OCI-M1 (cell line): ENCODE measurements around the gene ZNF335.
"Not testable (repeated sequence)": the region's sequence is repeated elsewhere in the genome, so short reads cannot be mapped to it uniquely, and the experiment has no call there.

ENCODE experiments used
- DNase-seq: peaks from one replicate; lab custom pipeline; 2025; lab: John Stamatoyannopoulos, UW

ZNF335 gene

DNA sequence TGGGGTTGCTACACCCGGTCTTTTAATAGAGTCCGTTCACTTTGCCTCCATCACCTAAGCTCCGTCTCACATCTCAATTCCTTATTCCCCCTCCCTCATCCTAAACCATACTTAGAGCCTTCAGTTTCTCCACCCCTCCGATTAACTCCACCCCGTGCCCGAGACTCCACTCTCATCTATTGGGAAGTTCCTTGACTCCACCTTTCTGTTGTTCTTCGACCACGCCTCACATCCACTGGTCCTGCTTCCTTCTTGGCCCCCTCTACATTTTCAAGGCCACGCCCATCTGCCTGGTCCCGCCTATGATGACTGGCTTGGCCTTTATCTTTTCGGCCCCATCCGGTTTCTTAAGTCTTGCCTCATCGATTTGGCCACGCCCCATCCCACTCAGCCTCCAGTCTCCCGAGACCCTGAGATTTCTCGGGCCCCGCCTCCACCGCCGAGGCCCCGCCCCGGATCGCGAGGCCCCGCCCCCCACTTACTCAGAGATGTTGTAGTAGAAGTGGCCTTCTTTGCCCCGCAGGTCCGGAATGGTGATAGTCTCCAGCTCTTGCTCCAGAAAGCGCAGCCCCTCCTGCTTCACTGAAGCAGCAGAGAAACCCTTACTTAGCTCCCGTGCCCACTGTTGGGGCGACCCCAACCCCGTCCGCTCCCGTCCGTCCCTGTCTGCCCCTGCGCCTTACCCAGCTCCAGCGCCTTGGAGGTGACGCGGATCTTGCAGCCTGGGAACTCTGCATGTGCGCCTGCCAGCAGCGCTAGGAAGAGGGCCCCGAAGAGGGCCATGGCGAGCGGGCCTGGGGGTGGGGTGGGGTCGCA lies 61.1 kb downstream of the ZNF335 start:
- peak; percentile 100 for DNase-seq

DNA sequence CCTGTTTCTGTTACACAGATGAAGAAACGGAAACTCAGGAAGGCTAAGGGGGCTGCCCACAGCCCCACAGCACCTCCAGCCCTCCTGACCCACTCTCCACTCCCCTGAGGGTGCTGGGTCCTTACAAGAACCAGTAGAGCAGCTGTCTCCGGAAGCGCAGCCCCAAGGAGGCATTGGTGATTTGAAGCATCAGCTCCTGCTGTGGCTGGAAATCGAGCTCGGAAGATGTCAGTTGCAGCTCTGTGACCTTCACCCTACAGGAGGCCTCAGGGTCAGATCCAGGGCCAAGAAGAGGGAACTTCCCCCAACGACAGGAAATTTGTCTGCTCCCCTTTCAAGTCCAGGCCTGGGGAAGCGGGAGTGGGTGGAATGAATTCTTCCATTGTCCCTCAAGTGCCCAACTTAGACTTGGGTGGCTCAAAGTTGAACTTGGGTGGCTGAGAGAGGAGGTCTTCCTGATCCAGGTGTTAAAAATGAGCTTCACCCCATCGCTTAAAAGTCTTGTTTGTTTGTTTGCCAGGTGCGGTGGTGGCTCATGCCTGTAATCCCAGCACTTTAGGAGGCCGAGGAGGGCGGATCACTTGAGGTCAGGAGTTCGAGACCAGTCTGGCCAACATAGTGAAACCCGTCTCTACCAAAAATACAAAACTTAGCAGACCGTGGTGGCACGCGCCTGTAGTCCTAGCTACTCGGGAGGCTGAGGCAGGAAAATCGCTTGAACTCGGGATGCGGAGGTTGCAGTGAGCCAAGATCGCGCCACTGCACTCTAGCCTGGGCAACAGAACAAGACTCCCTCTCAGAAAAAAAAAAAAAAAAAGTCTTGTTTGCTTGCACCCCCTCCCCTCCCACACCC lies 62.0 kb downstream of the ZNF335 start:
- DNase-seq: no peak

DNA sequence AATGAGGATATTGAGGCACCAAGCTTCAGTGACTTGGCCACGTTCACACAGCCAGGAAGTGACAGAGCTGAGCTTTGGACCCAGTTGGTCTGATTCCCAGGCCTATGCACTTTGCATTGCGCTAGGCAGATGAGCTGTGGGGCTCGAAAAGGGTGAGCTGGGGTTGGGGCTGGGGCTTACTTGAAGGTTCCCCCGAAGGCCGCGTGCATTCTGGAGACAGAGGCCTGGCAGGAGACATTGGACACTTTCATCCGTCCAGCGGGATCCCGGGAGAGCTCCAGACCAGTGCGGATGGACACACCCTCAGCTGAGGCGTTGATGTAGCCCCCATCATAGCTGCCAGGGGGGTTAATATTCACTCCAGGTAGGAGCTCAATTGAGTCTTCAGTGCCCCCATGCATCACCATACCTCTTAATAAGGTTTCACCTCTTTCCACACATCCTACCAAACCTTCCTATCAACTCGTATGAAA lies 62.6 kb downstream of the ZNF335 start:
- no peak for DNase-seq

GRCh38 chr20:45908084-45908483 lies 63.9 kb downstream of the ZNF335 start:
- DNase-seq: no peak

GRCh38 chr20:45907219-45907948 lies 64.6 kb downstream of the ZNF335 start:
- no peak for DNase-seq

- no peak for DNase-seq
These were observed 66.4 kb downstream of the ZNF335 start for GRCh38 chr20:45905505-45906079.

DNA sequence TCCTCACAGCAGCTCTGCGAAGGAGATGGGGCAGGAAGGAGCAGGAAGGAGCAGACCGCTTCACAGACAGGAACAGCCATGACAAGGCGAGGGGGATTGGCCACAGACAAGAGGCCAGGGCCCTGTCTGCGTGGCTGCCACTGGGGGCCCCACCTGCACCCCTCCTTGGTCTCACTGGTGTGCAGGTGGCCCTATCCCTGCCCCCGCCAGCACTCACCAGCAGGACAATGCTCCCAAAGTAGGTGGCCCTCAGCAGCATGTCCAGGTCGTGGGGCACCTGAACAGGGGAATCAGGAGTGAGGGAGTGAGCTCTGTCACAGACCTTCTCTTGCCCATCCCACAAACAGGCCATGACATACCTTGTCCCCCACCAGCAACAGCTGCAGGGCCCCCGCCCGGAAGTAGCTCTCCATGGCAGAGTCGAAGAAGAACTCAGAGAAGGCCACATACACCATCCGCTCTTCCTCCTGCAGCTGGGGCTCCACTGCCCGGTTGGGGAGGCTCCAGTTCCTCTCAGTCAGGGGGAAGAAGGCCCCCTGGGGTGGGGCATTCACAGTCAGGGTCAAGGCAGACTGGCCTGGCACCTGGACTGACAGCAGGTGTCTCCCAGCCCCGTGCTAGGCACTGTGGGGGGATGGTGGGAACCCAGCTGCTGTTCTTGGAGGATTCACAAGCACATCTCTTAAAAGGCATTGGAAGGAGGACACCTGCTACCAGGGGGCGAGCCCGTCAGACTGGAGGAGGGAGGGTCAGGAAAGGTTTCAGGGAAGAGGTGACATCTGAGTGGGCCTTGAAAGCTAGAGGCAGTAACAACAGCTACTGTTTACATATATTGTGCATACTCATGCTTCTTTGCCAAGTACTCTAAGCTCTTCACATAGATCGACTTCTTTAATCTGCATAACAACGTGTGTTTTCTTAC lies 67.2 kb downstream of the ZNF335 start:
- no peak for DNase-seq

GRCh38 chr20:45902199-45902701 lies 69.8 kb downstream of the ZNF335 start:
- DNase-seq: no peak

DNA sequence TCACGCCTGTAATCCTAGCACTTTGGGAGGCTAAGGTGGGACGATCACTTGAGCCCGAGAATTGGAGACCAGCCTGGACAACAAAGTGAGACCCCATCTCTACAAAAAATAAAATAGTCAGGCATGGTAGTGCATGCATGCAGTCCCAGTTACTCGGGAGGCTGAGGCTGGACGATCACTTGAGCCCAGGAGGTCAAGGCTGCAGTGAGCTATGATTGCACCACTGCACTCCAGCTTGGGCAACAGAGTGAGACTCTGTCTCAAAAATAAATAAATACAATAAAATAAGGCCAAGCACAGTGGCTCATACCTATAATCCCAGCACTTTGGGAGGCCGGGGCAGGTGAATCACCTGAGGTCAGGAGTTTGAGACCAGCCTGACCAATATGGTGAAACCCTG lies 70.7 kb downstream of the ZNF335 start:
- DNase-seq: not testable (repeated sequence)

- no peak for DNase-seq
These were observed 72.8 kb downstream of the ZNF335 start for GRCh38 chr20:45899046-45899835.
